GM12878 (cell line): ENCODE data around the gene GIMD1.

Experiments used
- CBFB ChIP-seq: IDR thresholded peaks from 2 replicates; pipeline ENCODE4 v1.6.1; 2016; ENCODE audit warnings: antibody characterized with exemption, low read depth
- CTCF ChIP-seq, 3 experiments: IDR thresholded peaks in 2 of 3; conservative IDR thresholded peaks in 1 of 3; 2 replicates each; pipeline ENCODE4 v1.5.1; 2011; ENCODE audit warnings: low read depth in 3 of 3, low read length in 3 of 3, mild to moderate bottlenecking in 3 of 3, control low read depth in 2 of 3, moderate library complexity in 2 of 3, inconsistent platforms in 1 of 3, mixed read lengths in 1 of 3; ENCODE audit not compliant: control insufficient read depth in 2 of 3, insufficient read depth in 1 of 3; ENCODE audit errors: extremely low read depth in 1 of 3
- LARP7 ChIP-seq: fragments of 450-650 bp; IDR thresholded peaks from 2 replicates; pipeline ENCODE4 v1.6.1; 2017; ENCODE audit warnings: mild to moderate bottlenecking
- MTA2 ChIP-seq: fragments of 450-650 bp; IDR thresholded peaks from 2 replicates; pipeline ENCODE4 v1.6.1; 2016; ENCODE audit warnings: low read depth, mild to moderate bottlenecking, moderate library complexity
- NKRF ChIP-seq: fragments of 450-650 bp; conservative IDR thresholded peaks from 2 replicates; pipeline ENCODE4 v1.6.1; 2017; ENCODE audit warnings: mild to moderate bottlenecking, moderate library complexity
- POLR2A ChIP-seq: IDR thresholded peaks from 2 replicates; pipeline ENCODE4 v1.6.1; 2011; ENCODE audit warnings: low read depth, mild to moderate bottlenecking, low read length
- POLR2AphosphoS5 ChIP-seq: IDR thresholded peaks from 2 replicates; pipeline ENCODE4 v1.6.1; 2011; ENCODE audit warnings: mild to moderate bottlenecking, low read length, inconsistent platforms
- TCF7 ChIP-seq: IDR thresholded peaks from 2 replicates; pipeline ENCODE4 v1.6.1; 2014; ENCODE audit warnings: antibody characterized with exemption, borderline replicate concordance
- TF ChIP-seq, protein P1 (sequence below): IDR thresholded peaks from 2 replicates; pipeline ENCODE4 v1.6.1; 2011; ENCODE audit warnings: low read depth, low read length, improper control_type of control experiment, borderline replicate concordance
- TF ChIP-seq, protein P2 (sequence below): IDR thresholded peaks from 2 replicates; pipeline ENCODE4 v1.6.1; 2012; ENCODE audit warnings: low read depth, low read length, improper control_type of control experiment

DNA sequence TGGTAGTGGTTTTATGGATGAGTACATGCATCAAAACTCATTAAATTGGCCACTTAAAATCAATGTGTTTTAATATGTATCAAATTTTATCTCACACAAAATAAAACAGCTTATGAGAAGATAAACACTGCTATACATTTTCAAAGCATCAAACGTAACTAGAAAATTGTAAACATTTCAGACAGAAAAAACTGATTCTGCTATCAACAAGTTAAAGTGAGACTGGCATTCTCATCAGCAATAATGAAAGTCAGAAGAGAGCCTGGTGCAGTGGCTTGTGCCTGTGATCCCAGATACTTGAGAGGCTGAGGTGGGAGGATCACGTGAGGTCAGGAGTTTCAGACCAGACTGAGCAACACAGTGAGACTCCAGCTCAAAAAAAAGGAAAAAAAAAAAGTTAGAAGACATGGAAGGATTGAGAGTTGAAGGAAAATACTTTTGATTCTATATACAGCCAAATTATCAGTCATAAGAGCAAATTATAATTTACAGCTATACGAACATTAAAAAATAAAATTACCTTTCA lies 55.5 kb downstream of the GIMD1 start:
- TF ChIP-seq MTA2 (no peak), CTCF (IDR thresholded peaks at IDR 0.05 in 2 of 3, conservative IDR thresholded peaks at IDR 0.05 in 1 of 3; ENCODE audit: control insufficient read depth in 2 of 3, extremely low read depth in 1 of 3, insufficient read depth in 1 of 3, low read depth in 3 of 3, low read length in 3 of 3) (no peak), POLR2A (no peak), TCF7 (no peak), LARP7 (no peak), POLR2AphosphoS5 (no peak), CBFB (no peak), NKRF (no peak)
- TF ChIP-seq, protein P1, sequence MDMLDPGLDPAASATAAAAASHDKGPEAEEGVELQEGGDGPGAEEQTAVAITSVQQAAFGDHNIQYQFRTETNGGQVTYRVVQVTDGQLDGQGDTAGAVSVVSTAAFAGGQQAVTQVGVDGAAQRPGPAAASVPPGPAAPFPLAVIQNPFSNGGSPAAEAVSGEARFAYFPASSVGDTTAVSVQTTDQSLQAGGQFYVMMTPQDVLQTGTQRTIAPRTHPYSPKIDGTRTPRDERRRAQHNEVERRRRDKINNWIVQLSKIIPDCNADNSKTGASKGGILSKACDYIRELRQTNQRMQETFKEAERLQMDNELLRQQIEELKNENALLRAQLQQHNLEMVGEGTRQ, result no peak
- TF ChIP-seq, protein P2, sequence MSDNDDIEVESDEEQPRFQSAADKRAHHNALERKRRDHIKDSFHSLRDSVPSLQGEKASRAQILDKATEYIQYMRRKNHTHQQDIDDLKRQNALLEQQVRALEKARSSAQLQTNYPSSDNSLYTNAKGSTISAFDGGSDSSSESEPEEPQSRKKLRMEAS, result no peak
